GM21367 (cell line): Measurements from ENCODE around the gene DLX5.

Source experiments
- ATAC-seq: cut with Tn5 transposase; IDR thresholded peaks from one replicate; pipeline ENCODE4 v1.9.1; 2021; ENCODE audit not compliant: unreplicated experiment

Gene DLX5

DNA sequence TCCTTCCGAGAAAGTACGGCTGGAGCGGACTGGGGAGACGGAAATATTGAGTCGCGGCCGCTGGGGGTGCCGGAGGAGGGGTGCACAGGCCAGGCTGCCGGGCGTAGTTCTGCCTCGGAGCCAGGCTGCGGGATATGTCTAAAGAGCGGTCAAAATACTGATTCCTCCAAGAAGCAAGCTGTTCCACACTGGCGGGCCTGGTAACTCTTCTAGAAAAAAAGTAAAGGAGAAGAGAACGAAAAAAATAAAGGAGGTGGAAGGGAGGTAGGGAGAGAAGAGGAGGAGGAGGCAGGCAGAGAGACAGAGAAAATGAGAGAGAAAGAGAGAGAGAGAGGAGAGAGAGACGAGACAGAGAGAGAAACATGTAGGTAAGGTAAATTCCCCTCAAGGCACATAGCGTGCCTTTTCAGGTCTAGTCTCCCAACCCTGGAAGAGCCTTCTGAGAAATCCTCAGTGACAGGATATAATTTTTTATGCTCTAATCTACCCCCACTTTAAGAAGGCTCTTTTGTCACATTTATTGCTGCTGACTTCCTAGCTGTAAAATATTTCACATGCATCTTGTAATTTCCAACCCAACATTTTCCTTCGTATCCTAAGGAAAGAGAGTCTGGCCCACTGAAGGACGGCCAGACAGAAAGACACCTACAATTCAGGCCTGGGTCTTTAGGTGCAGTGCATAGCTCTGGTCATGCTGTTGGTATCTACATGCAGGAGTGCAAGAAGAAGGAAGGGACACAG is 5.7 kb downstream of the DLX5 start:
- no peak for ATAC-seq

DNA sequence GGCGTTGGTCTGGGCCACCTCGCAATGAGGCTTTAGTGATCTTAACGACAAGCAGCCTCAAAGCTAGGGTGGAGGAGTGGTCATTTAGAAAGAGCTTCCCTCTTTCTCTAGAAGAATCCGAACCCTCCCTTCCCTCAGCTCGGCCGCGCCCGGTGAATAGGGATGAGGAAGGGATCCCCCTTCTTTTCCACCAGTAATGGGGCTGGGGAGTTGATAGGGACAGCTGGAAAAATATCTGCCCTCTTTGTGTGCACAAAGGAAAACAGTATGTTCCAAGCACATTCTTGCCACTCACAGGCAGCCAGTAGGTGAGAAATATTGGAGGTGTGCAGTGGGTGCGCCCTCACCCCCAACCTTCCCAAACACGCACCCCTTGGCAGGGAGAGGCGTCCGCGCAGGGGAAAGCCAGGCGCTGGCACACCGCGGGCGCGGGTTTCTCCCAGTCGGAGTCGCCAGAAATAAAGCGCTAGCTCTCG is 6.5 kb downstream of the DLX5 start:
- no peak for ATAC-seq

DNA sequence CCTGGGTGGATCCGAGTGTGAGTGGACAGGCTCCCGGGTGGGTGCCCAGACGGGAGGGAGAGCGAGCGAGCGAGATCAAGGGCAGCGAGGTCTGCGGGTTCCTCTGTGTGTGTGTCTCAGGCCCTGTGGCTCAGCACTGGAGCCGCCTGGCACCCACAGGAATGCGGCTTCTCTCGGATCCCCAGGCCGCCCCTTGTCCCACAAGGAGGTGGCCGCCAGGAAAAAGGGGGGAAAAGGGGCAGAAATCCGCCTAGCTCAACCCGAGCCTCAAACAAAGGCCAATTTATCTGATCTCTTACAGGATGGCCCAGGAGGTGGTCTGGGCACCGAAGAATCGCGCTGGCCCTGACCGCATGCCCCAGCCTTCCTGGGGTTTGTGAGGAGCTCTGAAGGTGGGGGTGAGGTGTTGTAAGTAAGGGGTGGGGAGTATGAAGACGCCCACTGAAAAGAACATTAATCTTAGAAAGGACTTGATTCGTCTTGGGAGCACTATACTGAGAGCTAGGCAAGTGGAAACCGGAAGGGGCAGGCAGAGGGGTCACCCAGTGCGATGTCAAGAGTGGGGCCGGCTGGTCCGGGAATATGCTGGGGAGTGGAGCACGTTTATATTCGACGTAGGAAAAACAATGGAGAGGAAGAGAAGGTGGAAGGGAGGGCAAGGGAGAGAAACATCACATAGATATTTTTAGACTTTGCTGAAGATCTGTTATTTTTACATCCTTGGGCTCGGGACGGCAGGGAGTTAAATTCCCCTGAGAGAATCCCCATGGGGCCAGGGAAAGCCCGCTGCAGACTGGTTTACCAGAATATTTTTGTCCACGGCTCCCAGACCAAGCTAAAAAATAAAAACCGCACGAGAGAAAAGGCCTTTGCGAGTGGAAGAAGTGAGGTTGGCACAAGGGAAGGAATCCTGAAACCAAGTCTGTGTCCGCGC is 7.2 kb downstream of the DLX5 start:
- ATAC-seq, result no peak

DNA sequence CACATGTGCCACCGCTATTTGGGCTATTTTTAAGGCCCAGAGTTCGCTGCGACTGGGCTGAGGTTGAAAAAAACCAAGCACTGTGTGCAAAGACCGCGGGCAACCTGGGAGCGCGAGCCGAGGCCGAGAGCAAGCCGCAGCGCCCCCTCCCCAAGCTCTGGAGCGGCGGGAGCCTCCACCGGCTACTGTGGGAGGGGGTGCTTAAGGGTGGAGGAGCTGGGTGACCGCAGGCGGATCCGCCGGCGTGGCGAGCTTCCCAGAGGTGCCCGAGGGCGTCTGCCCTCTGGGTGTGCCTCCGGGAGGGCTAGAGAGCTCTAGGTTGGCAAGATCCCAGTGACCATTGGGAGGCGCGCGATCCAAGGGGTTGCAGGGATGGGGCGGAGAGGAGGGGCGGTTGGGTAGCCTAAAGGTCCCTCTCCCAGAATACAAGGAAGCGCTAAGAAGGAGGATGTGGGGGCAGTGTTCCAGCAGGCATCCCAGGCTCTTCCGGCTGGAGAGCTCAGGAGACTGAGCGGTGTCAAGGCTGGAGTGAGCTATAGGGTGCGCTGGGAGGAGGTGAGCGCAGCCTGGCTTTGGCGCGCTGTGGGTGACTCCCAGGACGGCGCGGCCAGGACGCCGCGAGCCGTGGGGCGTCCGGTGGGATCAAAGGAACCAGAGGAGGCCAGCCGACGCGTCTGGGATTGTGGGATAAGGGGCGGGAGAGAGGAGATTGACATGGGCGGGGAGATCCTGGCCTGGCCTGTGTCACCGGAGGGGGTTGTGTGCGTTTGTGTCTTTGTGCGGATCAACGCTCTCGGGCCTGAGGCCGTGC is 8.0 kb downstream of the DLX5 start:
- ATAC-seq, result no peak

DNA sequence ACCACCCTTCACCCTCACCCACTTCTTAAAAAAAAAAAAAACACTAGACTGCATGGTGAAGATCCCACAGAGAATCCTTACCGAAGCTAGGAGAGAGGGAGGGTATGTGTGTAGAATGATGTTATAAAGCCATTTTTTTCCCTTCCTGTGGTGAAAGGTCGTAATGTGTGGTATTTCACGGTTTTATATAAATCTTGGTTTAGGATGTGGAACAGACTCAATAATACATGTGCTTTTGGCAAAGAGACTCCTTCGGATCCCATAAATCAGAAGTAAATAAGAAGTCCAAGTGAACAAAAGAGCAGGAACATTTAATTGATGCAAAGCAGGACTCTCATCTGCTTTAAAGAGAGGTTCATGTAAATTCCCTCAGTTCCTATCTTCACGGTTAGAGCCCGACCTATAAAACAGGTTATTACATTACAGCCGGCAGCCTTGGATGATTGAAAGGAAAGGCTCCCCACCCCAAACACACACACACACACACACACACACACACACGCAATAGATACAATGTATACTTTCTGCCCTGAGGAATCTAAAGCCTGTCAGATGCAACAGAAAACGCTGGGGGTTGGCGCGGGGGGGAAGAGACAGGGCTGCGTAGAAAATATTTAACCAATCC is 8.8 kb downstream of the DLX5 start:
- no peak for ATAC-seq

DNA sequence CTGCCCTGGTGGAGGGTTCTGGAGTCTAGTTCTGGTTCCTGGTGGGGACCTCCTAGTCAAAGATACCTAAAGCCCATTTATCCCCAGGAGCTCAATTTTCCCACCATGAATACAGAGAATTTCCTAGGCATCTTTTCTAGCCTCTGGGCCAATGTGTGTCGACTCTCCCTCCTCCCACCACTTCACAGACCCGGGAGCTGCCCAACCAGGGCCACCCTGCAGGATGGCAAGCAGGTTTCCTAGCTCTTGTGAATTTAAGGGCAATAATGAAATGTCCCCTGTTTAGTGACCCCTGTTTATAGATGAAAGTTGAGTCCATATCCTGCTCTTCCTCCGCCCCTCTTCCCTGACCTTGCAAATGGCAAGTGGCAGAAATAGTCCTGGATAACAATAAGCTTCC is 9.4 kb downstream of the DLX5 start:
- ATAC-seq, result no peak

DNA sequence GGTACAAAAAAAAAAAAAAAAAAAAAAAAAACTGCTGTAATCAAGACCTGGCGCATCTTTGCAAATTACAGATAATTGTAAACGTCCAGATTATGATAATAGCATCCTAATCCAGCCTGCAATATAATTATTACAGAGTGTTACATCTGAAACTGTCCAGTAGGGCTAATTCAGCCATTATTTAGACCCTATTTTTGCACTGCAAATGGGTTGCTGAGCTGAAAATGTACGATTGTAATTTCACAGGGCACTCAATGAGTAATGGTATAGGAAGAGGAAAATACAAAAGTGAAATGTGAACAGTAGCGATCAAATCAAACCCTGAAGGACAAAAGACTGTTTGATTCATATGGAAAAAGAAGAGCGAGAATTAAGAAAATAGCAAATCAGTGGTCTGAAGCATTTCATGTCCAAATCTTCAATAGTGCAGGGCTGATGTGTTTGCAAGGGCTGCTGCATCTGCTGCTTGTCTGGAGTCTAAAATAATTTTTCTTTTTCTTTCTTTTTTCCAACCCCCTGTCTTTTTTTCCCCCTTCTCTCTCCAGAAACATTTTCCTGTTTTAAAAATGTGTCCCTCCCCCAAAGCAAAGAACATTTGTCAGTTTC is 10.4 kb downstream of the DLX5 start:
- no peak for ATAC-seq

DNA sequence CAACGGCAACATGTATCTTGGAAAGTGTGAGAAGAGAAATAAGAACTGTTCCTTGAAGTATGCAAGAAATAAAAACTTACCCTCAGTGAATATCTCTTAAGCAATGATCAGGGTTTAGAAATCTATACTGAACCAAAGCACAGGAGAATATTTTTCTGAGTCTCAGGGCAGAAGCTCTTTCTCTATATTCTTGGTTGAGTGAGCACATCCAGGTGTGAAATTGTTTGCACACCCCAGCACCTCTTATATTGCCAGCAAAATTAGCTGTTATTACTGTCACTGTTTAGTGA is 10.8 kb downstream of the DLX5 start:
- ATAC-seq, result no peak

DNA sequence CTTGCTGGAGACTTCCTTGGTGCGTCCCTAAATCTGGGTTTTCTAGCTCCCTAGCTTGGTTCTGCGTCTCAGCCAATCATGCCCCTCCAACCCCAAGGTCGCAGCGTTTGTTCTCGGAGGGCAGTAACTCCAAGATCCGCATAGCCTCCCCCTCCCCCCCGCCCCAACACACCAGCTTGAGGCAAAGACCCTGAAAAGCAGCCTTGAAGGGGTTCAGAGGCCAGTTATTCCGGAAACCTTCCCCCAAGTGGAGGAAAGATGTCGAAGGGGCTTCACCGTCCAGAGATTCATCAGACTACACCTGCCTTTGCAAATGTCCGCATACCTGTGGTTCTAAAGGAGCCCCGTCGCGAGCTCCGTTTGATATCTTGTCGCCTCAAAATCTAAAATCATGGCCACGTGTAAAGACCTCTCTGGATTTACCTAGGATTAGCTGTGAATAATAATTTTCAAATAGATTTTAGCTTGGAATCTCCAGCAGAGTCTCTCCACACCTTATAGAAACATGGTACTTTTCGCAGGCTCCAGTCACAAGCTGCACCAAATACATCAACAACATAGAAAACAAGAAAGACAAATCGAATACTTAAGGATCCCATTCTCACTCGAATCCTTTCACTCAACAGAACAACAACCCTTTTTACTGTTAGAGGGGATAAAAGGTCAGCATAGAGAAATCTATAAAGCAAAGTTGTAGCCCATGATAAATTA is 11.3 kb downstream of the DLX5 start:
- ATAC-seq, result no peak

DNA sequence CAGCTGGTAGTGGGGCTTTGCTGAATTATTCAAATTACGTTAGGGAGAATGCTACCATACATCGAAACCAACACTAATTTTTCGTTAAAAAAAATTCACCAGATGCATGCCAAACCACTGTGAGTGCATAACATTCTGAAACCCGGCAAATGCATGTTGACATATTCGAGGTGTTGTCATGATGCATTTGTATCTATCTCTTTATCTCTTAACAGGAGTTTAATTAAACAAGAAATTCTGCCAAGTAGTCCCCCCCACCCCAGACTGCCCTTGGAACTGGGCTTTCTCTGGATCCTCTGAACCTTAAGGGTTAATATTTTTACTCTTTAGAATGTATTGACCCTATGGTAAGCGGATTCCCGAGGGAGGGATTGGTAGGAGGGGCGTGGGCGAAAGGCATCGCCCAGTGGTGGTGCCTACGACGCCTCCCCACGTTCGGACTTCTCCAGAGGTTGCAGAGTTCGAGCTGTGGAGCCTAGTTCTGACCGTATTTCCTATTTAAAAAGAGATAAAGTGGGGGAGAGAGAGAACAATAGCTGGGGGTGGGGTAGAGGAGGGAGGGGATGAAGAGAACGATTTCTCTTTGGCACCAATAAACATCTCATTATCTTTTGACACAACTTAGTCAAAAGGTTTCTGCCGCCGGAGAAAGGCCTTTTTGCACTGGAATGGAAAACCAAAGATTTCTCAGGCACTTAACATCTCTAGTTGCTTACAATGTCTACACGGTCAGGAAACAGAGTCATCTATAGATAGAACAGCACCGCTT is 12.1 kb downstream of the DLX5 start:
- no peak for ATAC-seq

DNA sequence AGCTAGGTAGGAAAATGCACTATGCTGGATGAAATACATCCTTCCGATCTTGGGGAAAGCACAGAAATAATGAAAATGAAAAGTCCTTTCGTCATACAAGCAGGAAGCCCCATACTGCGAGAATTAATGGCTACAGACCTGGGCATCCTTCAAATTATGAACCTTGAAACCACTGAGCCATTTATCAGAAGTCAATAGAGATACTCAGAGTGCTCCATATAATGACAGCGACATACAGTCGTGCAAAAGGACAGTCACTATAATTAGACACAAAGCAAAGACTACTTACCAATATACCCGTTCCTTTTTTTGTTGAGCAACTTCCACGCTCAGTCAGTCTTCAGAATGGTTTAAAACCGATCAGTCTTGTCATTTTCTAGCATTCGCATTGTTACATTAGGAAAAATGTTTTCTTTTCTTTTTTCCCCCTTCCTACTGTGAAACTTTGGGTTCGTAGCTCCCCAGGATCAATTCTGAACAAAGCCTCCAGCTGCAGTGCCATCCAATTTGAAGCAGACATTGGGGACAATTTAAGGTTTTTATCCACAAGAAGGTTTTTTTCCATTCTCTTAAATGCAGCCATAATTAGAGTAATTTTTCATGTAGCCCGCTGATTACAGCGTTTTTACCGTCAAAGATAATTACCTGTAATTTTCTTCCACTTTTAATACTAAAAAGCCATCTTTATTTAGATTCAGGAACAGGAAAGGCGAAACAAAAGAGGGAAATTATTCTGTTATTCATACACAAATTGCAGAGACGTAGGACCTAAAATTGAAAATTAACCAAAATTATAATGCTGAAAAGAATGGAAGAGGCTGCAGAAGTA is 12.9 kb downstream of the DLX5 start:
- no peak for ATAC-seq

DNA sequence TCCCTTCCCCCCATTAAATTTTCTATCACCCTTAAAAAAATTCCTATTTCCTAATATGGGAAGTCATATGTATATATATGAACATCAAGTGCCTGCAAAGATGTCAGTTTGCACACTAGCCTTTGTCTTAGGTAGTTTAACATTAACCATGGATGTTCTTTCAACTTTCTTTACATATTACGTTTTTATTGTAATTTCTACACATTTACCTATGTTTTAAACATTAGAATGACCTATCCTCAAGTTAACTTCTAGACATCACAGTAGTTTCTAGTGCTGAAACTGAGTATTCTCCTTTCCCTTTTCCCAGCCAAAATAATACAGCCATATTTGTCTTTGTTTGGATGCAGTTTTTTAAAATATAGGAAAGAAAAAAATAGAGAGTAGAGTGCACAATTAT is 13.5 kb downstream of the DLX5 start:
- no peak for ATAC-seq

DNA sequence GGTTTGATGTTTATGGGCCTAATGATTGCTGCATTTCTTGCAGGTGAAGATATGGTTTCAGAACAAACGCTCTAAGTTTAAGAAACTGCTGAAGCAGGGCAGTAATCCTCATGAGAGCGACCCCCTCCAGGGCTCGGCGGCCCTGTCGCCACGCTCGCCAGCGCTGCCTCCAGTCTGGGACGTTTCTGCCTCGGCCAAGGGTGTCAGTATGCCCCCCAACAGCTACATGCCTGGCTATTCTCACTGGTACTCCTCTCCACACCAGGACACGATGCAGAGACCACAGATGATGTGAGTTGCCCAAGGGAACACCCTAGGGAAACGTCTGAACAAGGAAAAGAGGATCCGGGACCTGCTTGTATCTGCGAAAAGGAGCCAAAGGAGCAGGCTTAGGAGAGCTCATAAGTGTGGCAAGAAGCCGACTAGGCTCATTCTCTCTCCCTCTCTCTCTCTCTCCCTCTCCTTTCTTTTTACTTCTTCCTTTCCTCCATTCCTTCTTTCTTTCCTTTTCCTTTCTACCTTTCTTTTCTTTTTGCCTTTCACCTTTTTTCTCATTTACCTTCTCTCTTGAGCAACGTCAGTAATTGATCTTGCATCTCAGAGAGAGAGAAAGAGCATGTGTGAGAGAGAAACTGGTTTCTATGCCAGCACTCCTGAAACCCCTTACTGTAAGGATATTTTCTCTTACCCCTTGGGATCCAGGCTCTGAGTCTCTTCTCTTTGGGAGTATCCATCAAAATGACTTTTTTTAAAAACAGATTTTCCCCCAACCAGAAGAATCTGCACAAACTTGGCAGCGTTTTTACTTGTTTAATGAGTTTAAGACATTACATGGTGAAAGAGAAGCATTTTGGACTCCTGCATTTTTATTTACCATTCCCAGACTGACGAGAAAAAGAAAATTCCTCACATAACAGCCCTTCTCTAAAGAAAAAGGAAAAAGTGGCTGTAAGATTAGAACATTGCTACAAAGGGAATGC is 14.6 kb downstream of the DLX5 start:
- no peak for ATAC-seq

DNA sequence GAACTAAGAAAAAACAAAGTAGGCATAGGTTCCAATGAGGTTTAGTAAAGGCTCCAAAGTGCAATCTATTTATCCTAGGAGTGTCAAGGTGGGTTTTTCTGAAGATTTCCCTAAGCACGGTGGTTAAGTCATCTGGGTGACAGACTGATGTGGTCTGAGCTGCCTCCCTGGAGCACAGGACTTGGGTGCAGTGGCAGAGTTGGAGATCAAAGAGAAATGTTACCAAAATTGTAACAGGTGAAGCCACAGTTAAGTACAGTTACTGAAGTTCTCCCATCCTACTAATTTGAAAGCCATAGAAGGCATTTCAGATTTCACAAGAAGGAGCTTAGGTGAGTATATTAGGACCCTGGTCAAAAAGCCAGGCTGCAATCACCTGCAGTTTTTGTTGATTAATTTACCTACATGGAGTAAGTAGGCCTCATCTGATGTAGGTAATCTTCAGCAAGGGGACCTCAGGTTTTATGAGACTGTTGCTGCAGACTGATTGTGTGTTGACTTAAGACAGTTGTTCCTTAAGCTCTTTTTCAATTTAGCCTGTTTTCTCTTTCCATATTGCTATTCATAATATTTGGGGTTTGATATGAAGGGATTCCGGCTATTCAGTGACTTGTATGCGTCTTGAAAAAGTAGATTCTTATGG is 16.2 kb downstream of the DLX5 start:
- ATAC-seq, result no peak

DNA sequence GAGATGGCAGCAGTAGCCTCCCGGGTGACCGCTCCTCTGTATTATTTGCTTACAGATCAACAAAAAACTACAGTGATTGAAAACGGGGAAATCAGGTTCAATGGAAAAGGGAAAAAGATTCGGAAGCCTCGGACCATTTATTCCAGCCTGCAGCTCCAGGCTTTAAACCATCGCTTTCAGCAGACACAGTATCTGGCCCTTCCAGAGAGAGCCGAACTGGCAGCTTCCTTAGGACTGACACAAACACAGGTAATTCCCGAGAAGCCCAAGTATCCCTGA is 17.1 kb downstream of the DLX5 start:
- ATAC-seq, result no peak

DNA sequence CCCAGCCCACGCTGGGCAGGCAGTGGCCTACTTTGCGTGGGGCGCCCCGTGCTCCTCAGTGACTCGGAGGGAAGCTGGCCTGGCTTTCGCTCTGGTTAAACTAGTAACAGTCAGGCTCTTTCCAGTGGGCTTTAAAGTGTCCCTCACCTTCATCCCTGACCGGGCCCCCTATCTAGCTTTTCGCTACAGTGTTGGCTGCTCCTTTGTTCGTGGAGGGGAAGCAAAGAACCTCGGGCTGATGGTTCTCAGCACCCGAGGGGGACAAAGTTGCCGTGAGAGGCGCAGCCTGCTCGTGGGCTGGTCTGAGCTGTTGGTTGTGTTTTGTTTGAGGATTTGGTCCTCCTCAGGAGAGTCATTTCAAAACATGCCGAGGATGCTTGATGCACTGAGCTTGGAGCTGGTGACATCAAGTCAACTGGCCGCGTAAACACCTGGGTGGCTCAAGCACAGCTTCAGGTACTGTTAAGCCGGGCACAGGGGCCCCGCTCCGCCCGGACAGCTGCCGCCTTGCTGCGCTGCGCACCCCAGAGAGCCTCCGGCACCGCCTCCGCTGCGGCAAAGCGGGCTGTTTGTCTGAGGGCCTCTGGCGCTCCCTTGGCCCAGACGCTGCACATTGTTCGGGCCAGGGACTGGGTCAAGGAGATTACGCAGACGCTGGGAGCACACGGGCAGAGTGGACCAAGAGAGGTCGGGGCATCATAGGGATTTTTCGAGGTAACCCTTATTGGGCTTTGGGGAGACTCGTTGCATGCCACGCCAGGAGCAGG is 17.6 kb downstream of the DLX5 start:
- no peak for ATAC-seq
